GM19467 (cell line): ENCODE measurements around the gene ADTRP.

Source experiments
- ATAC-seq: cut with Tn5 transposase; IDR thresholded peaks from one replicate; pipeline ENCODE4 v1.9.1; 2021; ENCODE audit warnings: mild to moderate bottlenecking, moderate library complexity; ENCODE audit not compliant: unreplicated experiment

The ADTRP gene

GRCh38 chr6:11774426-11774825 is 4.2 kb downstream of the ADTRP start:
- ATAC-seq: no peak

GRCh38 chr6:11773581-11773980 is 5.0 kb downstream of the ADTRP start:
- ATAC-seq: no peak

- ATAC-seq: no peak
These were observed 5.6 kb downstream of the ADTRP start for GRCh38 chr6:11773013-11773412.

- ATAC-seq: no peak
These were observed 6.3 kb downstream of the ADTRP start for GRCh38 chr6:11772109-11772825.

- ATAC-seq: no peak
These were observed 7.0 kb downstream of the ADTRP start for GRCh38 chr6:11771473-11772048.

GRCh38 chr6:11770546-11771466 is 7.8 kb downstream of the ADTRP start:
- no peak for ATAC-seq

GRCh38 chr6:11769811-11770545 is 8.6 kb downstream of the ADTRP start:
- ATAC-seq: no peak

- no peak for ATAC-seq
These were observed 9.4 kb downstream of the ADTRP start for GRCh38 chr6:11769244-11769643.

- ATAC-seq: no peak
These were observed 10.4 kb downstream of the ADTRP start for GRCh38 chr6:11767978-11768756.

GRCh38 chr6:11767458-11767857 is 11.1 kb downstream of the ADTRP start:
- no peak for ATAC-seq

- no peak for ATAC-seq
These were observed 11.8 kb downstream of the ADTRP start for GRCh38 chr6:11766589-11767450.

GRCh38 chr6:11766043-11766442 is 12.6 kb downstream of the ADTRP start:
- no peak for ATAC-seq

- no peak for ATAC-seq
These were observed 14.4 kb downstream of the ADTRP start for GRCh38 chr6:11764250-11764604.

- no peak for ATAC-seq
These were observed 14.9 kb downstream of the ADTRP start for GRCh38 chr6:11763460-11764249.

GRCh38 chr6:11762794-11763459 is 15.7 kb downstream of the ADTRP start:
- ATAC-seq: no peak

GRCh38 chr6:11761744-11762620 is 16.6 kb downstream of the ADTRP start:
- ATAC-seq: no peak

- no peak for ATAC-seq
These were observed 18.6 kb downstream of the ADTRP start for GRCh38 chr6:11760015-11760473.
